GM23338 (cell line): ENCODE results near the gene TPGS2. TPM values are rescaled to one million over a fixed set of nuclear protein-coding genes. Genes with fewer than 3 reads are reported as not detected.

Source experiments
- ATAC-seq: fragments of 200-7000 bp; cut with Tn5 transposase; 3 replicates; pipeline ENCODE4 v1.9.1; 2020
- DNase-seq: peaks from one replicate; pipeline ENCODE4 v3.0.0-alpha.2; 2015; ENCODE audit warnings: low spot score
- H2AFZ ChIP-seq: fragments of 200-600 bp; sonication (generic); 2 replicates; pipeline ENCODE4 v1.8.0; 2016; ENCODE audit warnings: antibody characterized with exemption, mild to moderate bottlenecking, moderate library complexity
- H3F3A ChIP-seq: fragments of 200-600 bp; sonication (generic); replicated peaks from 2 replicates; pipeline ENCODE4 v1.8.0; 2017; ENCODE audit warnings: antibody characterized with exemption, mixed run types, low read depth
- H3K27ac ChIP-seq: fragments of 200-600 bp; sonication (generic); 2 replicates; pipeline ENCODE4 v1.6.1; 2016; ENCODE audit warnings: low read depth
- H3K27me3 ChIP-seq: fragments of 200-600 bp; sonication (generic); 2 replicates; pipeline ENCODE4 v1.8.0; 2016; ENCODE audit warnings: mild to moderate bottlenecking, mixed run types, moderate library complexity; ENCODE audit not compliant: insufficient read depth
- H3K36me3 ChIP-seq: fragments of 200-600 bp; sonication (generic); 2 replicates; pipeline ENCODE4 v1.8.0; 2016; ENCODE audit warnings: mild to moderate bottlenecking; ENCODE audit not compliant: insufficient read depth
- H3K4me1 ChIP-seq: fragments of 200-600 bp; sonication (generic); 2 replicates; pipeline ENCODE4 v1.8.0; 2016; ENCODE audit warnings: mild to moderate bottlenecking, moderate library complexity; ENCODE audit not compliant: insufficient read depth
- H3K4me2 ChIP-seq: fragments of 200-600 bp; sonication (generic); 2 replicates; pipeline ENCODE4 v1.7.1; 2017; ENCODE audit warnings: mixed run types
- H3K4me3 ChIP-seq: fragments of 200-600 bp; sonication (generic); 2 replicates; pipeline ENCODE4 v1.6.1; 2016; ENCODE audit warnings: mixed run types
- H3K79me2 ChIP-seq: fragments of 200-600 bp; sonication (generic); replicated peaks from 2 replicates; pipeline ENCODE4 v1.8.0; 2017; ENCODE audit warnings: mild to moderate bottlenecking; ENCODE audit not compliant: insufficient read depth
- H3K9me2 ChIP-seq: fragments of 200-600 bp; sonication (generic); 2 replicates; pipeline ENCODE4 v1.8.0; 2017; ENCODE audit not compliant: insufficient read depth
- H4K20me1 ChIP-seq: fragments of 200-600 bp; sonication (generic); replicated peaks from 2 replicates; pipeline ENCODE4 v1.8.0; 2017; ENCODE audit warnings: mild to moderate bottlenecking; ENCODE audit not compliant: insufficient read depth
- H3K27ac Mint-ChIP-seq: 2 replicates; pipeline ENCODE4 v1.8.0; 2020; ENCODE audit warnings: inconsistent platforms, mild to moderate bottlenecking, moderate library complexity, mixed read lengths
- H3K27me3 Mint-ChIP-seq: 3 replicates; pipeline ENCODE4 v1.8.0; 2022; ENCODE audit warnings: low read depth, mild to moderate bottlenecking, moderate library complexity, mixed read lengths, inconsistent platforms; ENCODE audit not compliant: insufficient read depth, poor library complexity
- H3K36me3 Mint-ChIP-seq: 3 replicates; pipeline ENCODE4 v1.8.0; 2021; ENCODE audit warnings: low read depth, mild to moderate bottlenecking, inconsistent platforms, moderate library complexity, mixed read lengths
- H3K4me1 Mint-ChIP-seq: 3 replicates; pipeline ENCODE4 v1.8.0; 2020; ENCODE audit warnings: mild to moderate bottlenecking, inconsistent platforms, mixed read lengths
- H3K4me3 Mint-ChIP-seq: 3 replicates; pipeline ENCODE4 v1.8.0; 2021; ENCODE audit warnings: moderate library complexity, mild to moderate bottlenecking, inconsistent platforms, mixed read lengths
- H3K9me3 Mint-ChIP-seq: 3 replicates; pipeline ENCODE4 v1.8.0; 2020; ENCODE audit warnings: moderate library complexity, mild to moderate bottlenecking, inconsistent platforms, mixed read lengths
- JUNB ChIP-seq: IDR thresholded peaks from one replicate; pipeline ENCODE4 v1.6.1; 2016; ENCODE audit warnings: antibody characterized with exemption; ENCODE audit not compliant: unreplicated experiment
- NANOG ChIP-seq: IDR thresholded peaks from 2 replicates; pipeline ENCODE4 v1.6.1; 2016; ENCODE audit warnings: antibody characterized with exemption, borderline replicate concordance
- POLR2AphosphoS5 ChIP-seq: IDR thresholded peaks from 2 replicates; pipeline ENCODE4 v1.6.1; 2016; ENCODE audit warnings: antibody characterized with exemption, low read depth
- STAT1 ChIP-seq: IDR thresholded peaks from one replicate; pipeline ENCODE4 v1.6.1; 2016; ENCODE audit warnings: antibody characterized with exemption; ENCODE audit not compliant: unreplicated experiment
- ZNF114 ChIP-seq: fragments of 250-450 bp; sonication (Bioruptor Pico); IDR thresholded peaks from 2 replicates; pipeline ENCODE4 v1.5.0; 2020; ENCODE audit warnings: mild to moderate bottlenecking, moderate library complexity
- ZNF331 ChIP-seq: fragments of 250-450 bp; sonication (Bioruptor Pico); IDR thresholded peaks from 2 replicates; pipeline ENCODE4 v1.5.0; 2020; ENCODE audit warnings: low read depth, mild to moderate bottlenecking, moderate library complexity
- polyA plus RNA-seq: library from polyadenylated mRNA; unstranded; fragments of >200 nt; fragmentation: Nextera tagmentation; extraction: Ambion mirVana; gene quantifications from 2 replicates; pipeline ENCODE4 v1.2.1, GENCODE V29; 2016
- total RNA-seq: library from RNA; depleted of rRNA; stranded (reverse); fragments of >200 nt; shearing (Covaris generic); gene quantifications from 2 replicates; pipeline ENCODE4 v1.2.3, GENCODE V29; 2014
- TF ChIP-seq, protein P1 (sequence below): fragments of 250-450 bp; sonication (Bioruptor Pico); IDR thresholded peaks from 2 replicates; pipeline ENCODE4 v1.5.0; 2020; ENCODE audit warnings: mild to moderate bottlenecking, moderate library complexity
- TF ChIP-seq, protein P2 (sequence below): IDR thresholded peaks from one replicate; pipeline ENCODE4 v1.6.1; 2018; ENCODE audit warnings: antibody characterized with exemption; ENCODE audit not compliant: unreplicated experiment
- TF ChIP-seq, protein P3 (sequence below), 2 experiments: fragments of 200-600 bp in 1 of 2; sonication (generic) in 1 of 2; conservative IDR thresholded peaks; 2 replicates each; pipeline versions ENCODE4 v1.5.1 to v1.6.1; 2016 to 2017; ENCODE audit warnings: antibody characterized with exemption in 2 of 2, low read depth in 2 of 2, mild to moderate bottlenecking in 2 of 2, moderate library complexity in 1 of 2

TPGS2 gene
- total and polyA plus RNA-seq, 2 experiments from 2014 or later, result 136 to 167 TPM

- TF ChIP-seq, protein P1, sequence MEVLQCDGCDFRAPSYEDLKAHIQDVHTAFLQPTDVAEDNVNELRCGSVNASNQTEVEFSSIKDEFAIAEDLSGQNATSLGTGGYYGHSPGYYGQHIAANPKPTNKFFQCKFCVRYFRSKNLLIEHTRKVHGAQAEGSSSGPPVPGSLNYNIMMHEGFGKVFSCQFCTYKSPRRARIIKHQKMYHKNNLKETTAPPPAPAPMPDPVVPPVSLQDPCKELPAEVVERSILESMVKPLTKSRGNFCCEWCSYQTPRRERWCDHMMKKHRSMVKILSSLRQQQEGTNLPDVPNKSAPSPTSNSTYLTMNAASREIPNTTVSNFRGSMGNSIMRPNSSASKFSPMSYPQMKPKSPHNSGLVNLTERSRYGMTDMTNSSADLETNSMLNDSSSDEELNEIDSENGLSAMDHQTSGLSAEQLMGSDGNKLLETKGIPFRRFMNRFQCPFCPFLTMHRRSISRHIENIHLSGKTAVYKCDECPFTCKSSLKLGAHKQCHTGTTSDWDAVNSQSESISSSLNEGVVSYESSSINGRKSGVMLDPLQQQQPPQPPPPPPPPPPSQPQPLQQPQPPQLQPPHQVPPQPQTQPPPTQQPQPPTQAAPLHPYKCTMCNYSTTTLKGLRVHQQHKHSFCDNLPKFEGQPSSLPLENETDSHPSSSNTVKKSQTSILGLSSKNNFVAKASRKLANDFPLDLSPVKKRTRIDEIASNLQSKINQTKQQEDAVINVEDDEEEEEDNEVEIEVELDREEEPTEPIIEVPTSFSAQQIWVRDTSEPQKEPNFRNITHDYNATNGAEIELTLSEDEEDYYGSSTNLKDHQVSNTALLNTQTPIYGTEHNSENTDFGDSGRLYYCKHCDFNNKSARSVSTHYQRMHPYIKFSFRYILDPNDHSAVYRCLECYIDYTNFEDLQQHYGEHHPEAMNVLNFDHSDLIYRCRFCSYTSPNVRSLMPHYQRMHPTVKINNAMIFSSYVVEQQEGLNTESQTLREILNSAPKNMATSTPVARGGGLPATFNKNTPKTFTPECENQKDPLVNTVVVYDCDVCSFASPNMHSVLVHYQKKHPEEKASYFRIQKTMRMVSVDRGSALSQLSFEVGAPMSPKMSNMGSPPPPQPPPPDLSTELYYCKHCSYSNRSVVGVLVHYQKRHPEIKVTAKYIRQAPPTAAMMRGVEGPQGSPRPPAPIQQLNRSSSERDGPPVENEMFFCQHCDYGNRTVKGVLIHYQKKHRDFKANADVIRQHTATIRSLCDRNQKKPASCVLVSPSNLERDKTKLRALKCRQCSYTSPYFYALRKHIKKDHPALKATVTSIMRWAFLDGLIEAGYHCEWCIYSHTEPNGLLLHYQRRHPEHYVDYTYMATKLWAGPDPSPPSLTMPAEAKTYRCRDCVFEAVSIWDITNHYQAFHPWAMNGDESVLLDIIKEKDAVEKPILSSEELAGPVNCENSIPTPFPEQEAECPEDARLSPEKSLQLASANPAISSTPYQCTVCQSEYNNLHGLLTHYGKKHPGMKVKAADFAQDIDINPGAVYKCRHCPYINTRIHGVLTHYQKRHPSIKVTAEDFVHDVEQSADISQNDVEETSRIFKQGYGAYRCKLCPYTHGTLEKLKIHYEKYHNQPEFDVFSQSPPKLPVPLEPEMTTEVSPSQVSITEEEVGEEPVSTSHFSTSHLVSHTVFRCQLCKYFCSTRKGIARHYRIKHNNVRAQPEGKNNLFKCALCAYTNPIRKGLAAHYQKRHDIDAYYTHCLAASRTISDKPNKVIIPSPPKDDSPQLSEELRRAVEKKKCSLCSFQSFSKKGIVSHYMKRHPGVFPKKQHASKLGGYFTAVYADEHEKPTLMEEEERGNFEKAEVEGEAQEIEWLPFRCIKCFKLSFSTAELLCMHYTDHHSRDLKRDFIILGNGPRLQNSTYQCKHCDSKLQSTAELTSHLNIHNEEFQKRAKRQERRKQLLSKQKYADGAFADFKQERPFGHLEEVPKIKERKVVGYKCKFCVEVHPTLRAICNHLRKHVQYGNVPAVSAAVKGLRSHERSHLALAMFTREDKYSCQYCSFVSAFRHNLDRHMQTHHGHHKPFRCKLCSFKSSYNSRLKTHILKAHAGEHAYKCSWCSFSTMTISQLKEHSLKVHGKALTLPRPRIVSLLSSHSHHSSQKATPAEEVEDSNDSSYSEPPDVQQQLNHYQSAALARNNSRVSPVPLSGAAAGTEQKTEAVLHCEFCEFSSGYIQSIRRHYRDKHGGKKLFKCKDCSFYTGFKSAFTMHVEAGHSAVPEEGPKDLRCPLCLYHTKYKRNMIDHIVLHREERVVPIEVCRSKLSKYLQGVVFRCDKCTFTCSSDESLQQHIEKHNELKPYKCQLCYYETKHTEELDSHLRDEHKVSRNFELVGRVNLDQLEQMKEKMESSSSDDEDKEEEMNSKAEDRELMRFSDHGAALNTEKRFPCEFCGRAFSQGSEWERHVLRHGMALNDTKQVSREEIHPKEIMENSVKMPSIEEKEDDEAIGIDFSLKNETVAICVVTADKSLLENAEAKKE (CRISPR knock-in tag), result no peak
- TF ChIP-seq NANOG (no peak), ZNF331 (CRISPR knock-in tag) (no peak), POLR2AphosphoS5 (no peak)
- TF ChIP-seq, protein P2, sequence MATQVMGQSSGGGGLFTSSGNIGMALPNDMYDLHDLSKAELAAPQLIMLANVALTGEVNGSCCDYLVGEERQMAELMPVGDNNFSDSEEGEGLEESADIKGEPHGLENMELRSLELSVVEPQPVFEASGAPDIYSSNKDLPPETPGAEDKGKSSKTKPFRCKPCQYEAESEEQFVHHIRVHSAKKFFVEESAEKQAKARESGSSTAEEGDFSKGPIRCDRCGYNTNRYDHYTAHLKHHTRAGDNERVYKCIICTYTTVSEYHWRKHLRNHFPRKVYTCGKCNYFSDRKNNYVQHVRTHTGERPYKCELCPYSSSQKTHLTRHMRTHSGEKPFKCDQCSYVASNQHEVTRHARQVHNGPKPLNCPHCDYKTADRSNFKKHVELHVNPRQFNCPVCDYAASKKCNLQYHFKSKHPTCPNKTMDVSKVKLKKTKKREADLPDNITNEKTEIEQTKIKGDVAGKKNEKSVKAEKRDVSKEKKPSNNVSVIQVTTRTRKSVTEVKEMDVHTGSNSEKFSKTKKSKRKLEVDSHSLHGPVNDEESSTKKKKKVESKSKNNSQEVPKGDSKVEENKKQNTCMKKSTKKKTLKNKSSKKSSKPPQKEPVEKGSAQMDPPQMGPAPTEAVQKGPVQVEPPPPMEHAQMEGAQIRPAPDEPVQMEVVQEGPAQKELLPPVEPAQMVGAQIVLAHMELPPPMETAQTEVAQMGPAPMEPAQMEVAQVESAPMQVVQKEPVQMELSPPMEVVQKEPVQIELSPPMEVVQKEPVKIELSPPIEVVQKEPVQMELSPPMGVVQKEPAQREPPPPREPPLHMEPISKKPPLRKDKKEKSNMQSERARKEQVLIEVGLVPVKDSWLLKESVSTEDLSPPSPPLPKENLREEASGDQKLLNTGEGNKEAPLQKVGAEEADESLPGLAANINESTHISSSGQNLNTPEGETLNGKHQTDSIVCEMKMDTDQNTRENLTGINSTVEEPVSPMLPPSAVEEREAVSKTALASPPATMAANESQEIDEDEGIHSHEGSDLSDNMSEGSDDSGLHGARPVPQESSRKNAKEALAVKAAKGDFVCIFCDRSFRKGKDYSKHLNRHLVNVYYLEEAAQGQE, result no peak
These were observed 52.2 kb downstream of the TPGS2 start (continued) for GRCh38 chr18:36776650-36777049.

DNA sequence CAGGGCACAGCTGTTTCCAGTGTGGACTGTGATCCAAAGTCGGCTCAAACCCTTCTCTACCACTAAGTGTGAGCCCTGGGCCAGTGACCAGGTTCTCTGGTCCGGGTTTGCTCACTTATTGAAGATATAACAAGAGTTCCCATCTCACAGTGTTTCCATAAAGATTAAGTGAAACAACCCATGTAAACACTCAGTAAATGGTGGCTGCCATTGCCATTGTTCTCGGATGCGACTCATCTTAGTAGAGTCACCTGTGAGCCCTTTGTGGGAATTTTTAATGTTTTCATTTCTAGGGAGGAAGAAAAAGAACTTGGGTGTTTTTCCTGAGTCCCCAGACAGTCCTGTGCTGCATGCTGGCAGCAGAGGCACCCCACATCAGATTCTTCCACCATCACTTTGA is 53.4 kb downstream of the TPGS2 start:
- no peaks in the 10 kb centered on the region for H4K20me1 ChIP-seq
- ATAC-seq (no peak), DNase-seq (no peak)
- no peaks in the 10 kb centered on the region for H3K79me2 ChIP-seq
- no peaks in the 10 kb centered on the region for H3F3A ChIP-seq
- Mint-ChIP-seq H3K27ac (no peak overlapping the region), H3K36me3 (no peaks in the 10 kb centered on the region), H3K27me3 (peaks cover 5% of the 10 kb centered on the region), H3K4me1 (peaks cover 11% of the 10 kb centered on the region), H3K9me3 (no peaks in the 10 kb centered on the region), H3K4me3 (no peak overlapping the region)
- H3K4me3 ChIP-seq, result no peak overlapping the region
- no peaks in the 10 kb centered on the region for H3K27me3 ChIP-seq
- H2AFZ ChIP-seq, result no peak overlapping the region
- H3K4me1 ChIP-seq, result 0 out of 2 replicates have a peak, but pooled peaks cover 6% of the 10 kb centered on the region
- no peaks in the 10 kb centered on the region for H3K9me2 ChIP-seq
- H3K4me2 ChIP-seq, result no peak overlapping the region
- no peak overlapping the region for H3K27ac ChIP-seq
- H3K36me3 ChIP-seq, result no peaks in the 10 kb centered on the region; the same call in 1 of the 2 replicates
- no peak for TF ChIP-seq ZNF114 (CRISPR knock-in tag)
- TF ChIP-seq, protein P2, result no peak
- TF ChIP-seq, protein P3, sequence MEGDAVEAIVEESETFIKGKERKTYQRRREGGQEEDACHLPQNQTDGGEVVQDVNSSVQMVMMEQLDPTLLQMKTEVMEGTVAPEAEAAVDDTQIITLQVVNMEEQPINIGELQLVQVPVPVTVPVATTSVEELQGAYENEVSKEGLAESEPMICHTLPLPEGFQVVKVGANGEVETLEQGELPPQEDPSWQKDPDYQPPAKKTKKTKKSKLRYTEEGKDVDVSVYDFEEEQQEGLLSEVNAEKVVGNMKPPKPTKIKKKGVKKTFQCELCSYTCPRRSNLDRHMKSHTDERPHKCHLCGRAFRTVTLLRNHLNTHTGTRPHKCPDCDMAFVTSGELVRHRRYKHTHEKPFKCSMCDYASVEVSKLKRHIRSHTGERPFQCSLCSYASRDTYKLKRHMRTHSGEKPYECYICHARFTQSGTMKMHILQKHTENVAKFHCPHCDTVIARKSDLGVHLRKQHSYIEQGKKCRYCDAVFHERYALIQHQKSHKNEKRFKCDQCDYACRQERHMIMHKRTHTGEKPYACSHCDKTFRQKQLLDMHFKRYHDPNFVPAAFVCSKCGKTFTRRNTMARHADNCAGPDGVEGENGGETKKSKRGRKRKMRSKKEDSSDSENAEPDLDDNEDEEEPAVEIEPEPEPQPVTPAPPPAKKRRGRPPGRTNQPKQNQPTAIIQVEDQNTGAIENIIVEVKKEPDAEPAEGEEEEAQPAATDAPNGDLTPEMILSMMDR (conservative IDR thresholded peaks at IDR 0.05; ENCODE audit: low read depth in 2 of 2), result no peak
- no peak for TF ChIP-seq STAT1
- no peak for TF ChIP-seq JUNB
- TF ChIP-seq POLR2AphosphoS5, result no peak
